ENCODE data around the gene SLC8B1. TPM values are rescaled to one million over a fixed set of nuclear protein-coding genes. Genes with fewer than 3 reads are reported as not detected.

Gene SLC8B1
- total RNA-seq, 1 experiment from 2014 or later, result 29.0 TPM

DNA sequence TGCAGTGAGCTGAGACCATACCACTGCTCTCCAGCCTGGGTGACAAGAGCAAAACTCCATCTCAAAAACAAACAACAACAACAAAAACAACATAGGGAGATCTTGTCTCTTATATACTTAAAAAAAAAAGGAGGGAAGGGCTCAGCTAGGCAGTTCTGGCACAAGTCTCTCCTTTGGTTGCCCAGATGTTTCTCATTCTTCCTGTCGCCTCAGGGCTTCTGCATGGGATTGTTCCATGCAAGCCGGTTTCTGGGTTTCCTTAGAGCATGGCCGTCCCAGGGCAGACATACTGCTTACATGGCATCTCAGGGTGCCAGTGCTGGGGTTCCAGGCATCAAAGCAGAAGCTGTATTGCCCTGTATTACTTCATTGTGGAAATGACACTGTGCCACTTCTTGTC is 5.2 kb upstream of the SLC8B1 start:
- CTCF ChIA-PET, result no interaction called here
- Histone ChIP-seq H3K9me2 (ENCODE audit: insufficient read depth) (no peaks in the 10 kb centered on the region), H2AFZ (no peak overlapping the region), H3K36me3 (ENCODE audit: low read depth) (no peaks in the 10 kb centered on the region), H3K4me1 (replicated peaks; ENCODE audit: insufficient read depth) (no peaks in the 10 kb centered on the region), H3K79me2 (ENCODE audit: low read depth) (no peaks in the 10 kb centered on the region), H3K4me2 (no peak overlapping the region), H3F3A (ENCODE audit: insufficient read depth, low read depth) (no peaks in the 10 kb centered on the region), H3K9me3 (ENCODE audit: insufficient read depth, low read depth) (no peaks in the 10 kb centered on the region), H4K20me1 (ENCODE audit: insufficient read depth) (no peaks in the 10 kb centered on the region), H3K4me3 (no peak overlapping the region), H3K27ac (no peak overlapping the region), H3K27me3 (ENCODE audit: insufficient read depth, low read depth) (no peaks in the 10 kb centered on the region)
- POLR2A ChIA-PET (ENCODE audit: unreplicated experiment), result no interaction called here
- intact Hi-C loops (cut with micrococcal nuclease; ENCODE audit: unreplicated experiment), result no loop called here
- DNase-seq, result no peak
- TF ChIP-seq, protein P1, sequence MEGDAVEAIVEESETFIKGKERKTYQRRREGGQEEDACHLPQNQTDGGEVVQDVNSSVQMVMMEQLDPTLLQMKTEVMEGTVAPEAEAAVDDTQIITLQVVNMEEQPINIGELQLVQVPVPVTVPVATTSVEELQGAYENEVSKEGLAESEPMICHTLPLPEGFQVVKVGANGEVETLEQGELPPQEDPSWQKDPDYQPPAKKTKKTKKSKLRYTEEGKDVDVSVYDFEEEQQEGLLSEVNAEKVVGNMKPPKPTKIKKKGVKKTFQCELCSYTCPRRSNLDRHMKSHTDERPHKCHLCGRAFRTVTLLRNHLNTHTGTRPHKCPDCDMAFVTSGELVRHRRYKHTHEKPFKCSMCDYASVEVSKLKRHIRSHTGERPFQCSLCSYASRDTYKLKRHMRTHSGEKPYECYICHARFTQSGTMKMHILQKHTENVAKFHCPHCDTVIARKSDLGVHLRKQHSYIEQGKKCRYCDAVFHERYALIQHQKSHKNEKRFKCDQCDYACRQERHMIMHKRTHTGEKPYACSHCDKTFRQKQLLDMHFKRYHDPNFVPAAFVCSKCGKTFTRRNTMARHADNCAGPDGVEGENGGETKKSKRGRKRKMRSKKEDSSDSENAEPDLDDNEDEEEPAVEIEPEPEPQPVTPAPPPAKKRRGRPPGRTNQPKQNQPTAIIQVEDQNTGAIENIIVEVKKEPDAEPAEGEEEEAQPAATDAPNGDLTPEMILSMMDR (conservative IDR thresholded peaks at IDR 0.05), result no peak
- TF ChIP-seq EZH2 (IDR thresholded peaks at IDR 0.05; ENCODE audit: low read depth), result no peak
- BruUV-seq (replicated peaks), result no TSS peak

DNA sequence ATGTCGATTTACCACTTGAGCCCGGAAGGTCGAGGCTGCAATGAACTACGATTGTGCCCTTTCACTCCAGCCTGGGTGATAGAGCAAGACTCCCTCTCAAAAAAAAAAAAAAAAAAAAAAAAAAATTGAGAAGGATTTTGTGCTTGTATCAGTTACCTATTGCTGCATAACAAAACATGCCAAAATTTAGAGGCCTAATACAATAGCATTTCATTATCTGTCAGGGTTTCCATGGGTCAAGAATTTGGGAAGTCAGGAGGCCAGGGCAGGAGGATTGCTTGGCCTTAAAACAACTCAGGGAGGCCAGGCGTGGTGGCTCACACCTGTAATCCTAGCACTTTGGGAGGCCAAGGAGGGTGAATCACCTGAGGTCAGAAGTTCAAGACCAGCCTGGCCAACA is 4.6 kb upstream of the SLC8B1 start:
- 0 out of 2 replicates have a peak, but pooled peaks cover under 1% of the 10 kb centered on the region for H3F3A ChIP-seq (ENCODE audit: insufficient read depth, low read depth)
- BruUV-seq (replicated peaks), result no TSS peak
- POLR2A ChIA-PET (ENCODE audit: unreplicated experiment), result no interaction called here
- no peaks in the 10 kb centered on the region for H3K9me3 ChIP-seq (ENCODE audit: insufficient read depth, low read depth)
- no peak for DNase-seq
- no peaks in the 10 kb centered on the region for H4K20me1 ChIP-seq (ENCODE audit: insufficient read depth)
- H3K27ac ChIP-seq, result no peak overlapping the region
- H3K9me2 ChIP-seq (ENCODE audit: insufficient read depth), result no peaks in the 10 kb centered on the region
- no peaks in the 10 kb centered on the region for H3K79me2 ChIP-seq (ENCODE audit: low read depth)
- intact Hi-C loops (cut with micrococcal nuclease; ENCODE audit: unreplicated experiment), result loop anchor here (5.0 kb wide), 1 partner anchor 83 kb away; the partner anchor contains the start of gene SDSL
- H3K4me3 ChIP-seq, result no peak overlapping the region
- no peak overlapping the region for H2AFZ ChIP-seq
- TF ChIP-seq, protein P1 (conservative IDR thresholded peaks at IDR 0.05), result no peak
- no peak for TF ChIP-seq EZH2 (IDR thresholded peaks at IDR 0.05; ENCODE audit: low read depth)
- H3K27me3 ChIP-seq (ENCODE audit: insufficient read depth, low read depth), result no peaks in the 10 kb centered on the region
- no peaks in the 10 kb centered on the region for H3K4me1 ChIP-seq (replicated peaks; ENCODE audit: insufficient read depth)
- no peak overlapping the region for H3K4me2 ChIP-seq
- CTCF ChIA-PET, result no interaction called here
- H3K36me3 ChIP-seq (ENCODE audit: low read depth), result no peaks in the 10 kb centered on the region

DNA sequence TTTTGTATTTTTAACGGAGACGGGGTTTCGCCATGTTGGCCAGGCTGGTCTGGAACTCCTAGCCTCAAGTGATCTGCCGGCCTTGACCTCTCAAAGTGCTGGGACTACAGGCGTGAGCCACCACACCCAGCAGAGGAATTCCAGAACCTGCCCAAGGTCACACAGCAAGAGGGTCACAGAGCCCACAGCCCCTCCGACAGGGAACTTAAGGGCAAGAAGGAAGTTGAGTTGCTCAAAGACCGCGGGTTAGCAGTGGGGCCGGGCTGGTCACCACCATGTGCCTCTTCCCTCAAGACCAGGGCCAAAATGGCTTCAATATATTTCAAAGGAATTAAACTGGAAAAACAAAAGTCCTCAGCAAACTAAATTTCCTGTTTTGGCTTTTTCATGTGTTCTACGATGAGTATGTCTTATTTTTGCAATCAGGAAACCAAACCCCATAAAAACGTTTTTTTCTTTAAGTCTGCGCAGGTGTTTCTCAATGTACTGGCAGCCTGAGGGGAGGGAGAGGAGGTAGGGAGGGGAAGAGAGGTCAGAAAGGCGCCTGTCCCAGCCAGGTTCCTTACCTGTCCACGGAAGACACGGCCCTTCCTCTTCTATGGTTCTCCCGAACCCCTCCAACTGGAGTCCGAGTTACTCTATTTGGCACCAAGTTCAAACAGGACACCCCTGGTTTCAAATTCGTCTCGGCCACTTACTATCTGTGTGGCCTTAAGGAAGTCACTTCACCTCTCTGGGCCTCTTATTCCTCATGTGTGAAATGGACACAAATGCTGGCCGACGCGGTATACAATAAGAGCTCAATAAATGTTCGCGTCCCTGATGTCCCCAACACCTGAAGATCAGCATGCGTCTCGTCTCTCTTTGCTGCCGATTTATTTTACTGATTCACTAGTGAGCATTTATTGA is 778 bp downstream of the SLC8B1 start:
- peak overlapping the region; percentile 98 for H3K4me2 ChIP-seq
- intact Hi-C loops (cut with micrococcal nuclease; ENCODE audit: unreplicated experiment), result loop anchor here (2.0 kb wide), 1 partner anchor 25 kb away; the partner anchor contains the start of gene PLBD2
- peak overlapping the region; percentile 30; the same call in 1 of the 2 replicates for H3K27ac ChIP-seq
- H3K4me3 ChIP-seq, result peak overlapping the region; percentile 79
- TF ChIP-seq, protein P1 (conservative IDR thresholded peaks at IDR 0.05), result no peak
- no peak for TF ChIP-seq EZH2 (IDR thresholded peaks at IDR 0.05; ENCODE audit: low read depth)
- DNase-seq, result peak; percentile 14 to 63
- POLR2A ChIA-PET (ENCODE audit: unreplicated experiment), result interaction anchor here (0.5 kb wide), 1 partner anchor 216 kb away, joined by 3 read pairs; no protein-coding TSS in a partner anchor
- H3K4me1 ChIP-seq (replicated peaks; ENCODE audit: insufficient read depth), result no peaks in the 10 kb centered on the region; the same call in 1 of the 2 replicates
- peak overlapping the region; percentile 74 for H2AFZ ChIP-seq
- CTCF ChIA-PET, result interaction anchor here (0.6 kb wide), 1 partner anchor 137 kb away, joined by 5 read pairs; no protein-coding TSS in a partner anchor
- peaks cover 13% of the 10 kb centered on the region; the same call in 1 of the 2 replicates for H3F3A ChIP-seq (ENCODE audit: insufficient read depth, low read depth)
- peaks cover 7% of the 10 kb centered on the region; the same call in 1 of the 2 replicates for H3K79me2 ChIP-seq (ENCODE audit: low read depth)
- no peaks in the 10 kb centered on the region for H3K9me2 ChIP-seq (ENCODE audit: insufficient read depth)
- no peaks in the 10 kb centered on the region for H4K20me1 ChIP-seq (ENCODE audit: insufficient read depth)
- no peaks in the 10 kb centered on the region; the same call in 1 of the 2 replicates for H3K36me3 ChIP-seq (ENCODE audit: low read depth)
- H3K9me3 ChIP-seq (ENCODE audit: insufficient read depth, low read depth), result no peaks in the 10 kb centered on the region
- TSS peak; percentile 60 for BruUV-seq (replicated peaks)
- H3K27me3 ChIP-seq (ENCODE audit: insufficient read depth, low read depth), result no peaks in the 10 kb centered on the region
